ENCODE results near the gene RANBP17. TPM values are rescaled to one million over a fixed set of nuclear protein-coding genes. Genes with fewer than 3 reads are reported as not detected.
"Not testable (repeated sequence)": the region's sequence is repeated elsewhere in the genome, so short reads cannot be mapped to it uniquely, and the experiment has no call there.

Gene RANBP17
- total RNA-seq, 1 donor from 2014 or later: 29.3 TPM

- DNase-seq (ENCODE audit: low spot score): not testable (repeated sequence)
Observed at GRCh38 chr5:171297941-171298340, 436.1 kb downstream of the RANBP17 start.

- DNase-seq (ENCODE audit: low spot score): no peak
Observed at GRCh38 chr5:171299228-171299627, 437.4 kb downstream of the RANBP17 start.

GRCh38 chr5:171299851-171300250 is 438.0 kb downstream of the RANBP17 start:
- no peak for DNase-seq (ENCODE audit: low spot score)

GRCh38 chr5:171300358-171300757 is 438.5 kb downstream of the RANBP17 start:
- no peak for DNase-seq (ENCODE audit: low spot score)

- no peak for DNase-seq (ENCODE audit: low spot score)
Observed at GRCh38 chr5:171306166-171306565, 444.3 kb downstream of the RANBP17 start.

- no peak for DNase-seq (ENCODE audit: low spot score)
Observed at GRCh38 chr5:171306781-171307591, 445.2 kb downstream of the RANBP17 start.

- no peak for DNase-seq (ENCODE audit: low spot score)
Observed at GRCh38 chr5:171307789-171308452, 446.1 kb downstream of the RANBP17 start.

GRCh38 chr5:171308453-171309275 is 446.8 kb downstream of the RANBP17 start, which contains the start of gene TLX3:
Gene TLX3, plus strand, starts transcription at chr5:171309248. Its CDS starts 118 bp downstream, at chr5:171309366.
- no peak for DNase-seq (ENCODE audit: low spot score)

- DNase-seq (ENCODE audit: low spot score): no peak
Observed at GRCh38 chr5:171309276-171310211, 447.7 kb downstream of the RANBP17 start.

- DNase-seq (ENCODE audit: low spot score): no peak
Observed at GRCh38 chr5:171310212-171310818, 448.5 kb downstream of the RANBP17 start.

DNA sequence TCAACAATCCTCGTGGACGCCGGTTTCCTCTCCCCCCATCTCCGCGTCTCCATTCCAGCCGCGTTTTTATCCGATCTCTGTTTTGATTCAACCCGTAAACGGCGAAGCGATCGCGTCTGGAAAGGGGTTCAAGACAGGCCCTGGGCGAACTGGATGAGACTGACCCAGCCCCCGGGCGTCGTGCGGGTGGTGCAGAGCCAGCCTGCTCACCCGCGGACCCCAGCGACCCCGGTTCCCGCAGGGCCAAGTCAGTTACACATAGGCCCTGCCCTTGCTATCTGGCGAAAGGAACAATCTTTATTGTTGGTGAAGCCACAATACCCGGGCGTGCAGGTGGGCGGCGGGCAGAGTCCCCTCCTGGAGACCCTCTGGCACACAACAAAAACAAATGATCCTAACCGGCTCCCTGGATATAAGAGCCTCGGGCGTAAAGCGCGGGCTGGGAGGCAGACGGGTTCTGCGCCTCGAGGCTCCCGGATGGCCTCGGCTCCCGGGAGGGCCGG is 449.1 kb downstream of the RANBP17 start:
- no peak for DNase-seq (ENCODE audit: low spot score)

GRCh38 chr5:171311322-171312077 is 449.7 kb downstream of the RANBP17 start:
- DNase-seq (ENCODE audit: low spot score): no peak

DNA sequence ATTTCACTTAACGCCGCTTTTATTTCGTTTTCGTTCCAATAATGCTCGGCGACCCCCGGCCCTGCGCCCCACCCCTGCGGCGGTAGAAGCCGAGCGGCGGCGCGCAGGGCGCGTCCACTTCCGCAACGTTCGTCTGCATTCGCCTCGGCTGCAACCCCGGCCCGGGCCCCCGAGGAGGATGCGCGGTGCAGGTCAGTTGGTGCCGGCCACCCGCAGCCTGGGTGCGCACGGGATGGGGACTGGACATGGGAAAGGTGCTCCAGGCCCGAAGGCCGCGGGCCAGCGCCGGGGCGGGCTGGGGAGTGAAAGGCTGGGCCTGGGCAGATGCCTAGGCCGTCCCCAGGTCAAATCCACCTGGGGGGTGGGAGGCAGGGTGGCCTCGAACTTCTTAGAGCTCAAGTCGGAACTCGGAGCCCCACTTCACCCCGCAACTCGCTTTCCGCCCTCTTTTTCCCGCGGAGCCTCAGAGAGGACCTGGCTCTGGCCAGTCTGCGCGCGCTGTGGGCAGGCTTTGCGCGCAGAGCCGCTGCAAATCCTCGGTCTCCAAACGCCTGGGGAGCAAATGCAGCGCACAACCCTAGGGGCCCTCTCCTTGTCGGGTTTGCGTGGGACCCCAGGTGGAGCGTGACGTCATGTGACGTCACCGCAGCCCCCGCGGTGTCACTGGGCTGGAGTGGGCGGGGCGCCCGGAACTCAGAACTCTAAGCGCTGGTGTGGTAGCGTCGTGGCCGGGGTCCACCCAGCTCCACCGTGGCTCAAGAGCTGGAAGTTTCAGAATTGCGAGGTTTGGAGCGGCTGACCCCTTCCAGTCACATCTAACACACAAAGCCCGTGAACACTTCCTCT is 450.5 kb downstream of the RANBP17 start:
- DNase-seq (ENCODE audit: low spot score): no peak

DNA sequence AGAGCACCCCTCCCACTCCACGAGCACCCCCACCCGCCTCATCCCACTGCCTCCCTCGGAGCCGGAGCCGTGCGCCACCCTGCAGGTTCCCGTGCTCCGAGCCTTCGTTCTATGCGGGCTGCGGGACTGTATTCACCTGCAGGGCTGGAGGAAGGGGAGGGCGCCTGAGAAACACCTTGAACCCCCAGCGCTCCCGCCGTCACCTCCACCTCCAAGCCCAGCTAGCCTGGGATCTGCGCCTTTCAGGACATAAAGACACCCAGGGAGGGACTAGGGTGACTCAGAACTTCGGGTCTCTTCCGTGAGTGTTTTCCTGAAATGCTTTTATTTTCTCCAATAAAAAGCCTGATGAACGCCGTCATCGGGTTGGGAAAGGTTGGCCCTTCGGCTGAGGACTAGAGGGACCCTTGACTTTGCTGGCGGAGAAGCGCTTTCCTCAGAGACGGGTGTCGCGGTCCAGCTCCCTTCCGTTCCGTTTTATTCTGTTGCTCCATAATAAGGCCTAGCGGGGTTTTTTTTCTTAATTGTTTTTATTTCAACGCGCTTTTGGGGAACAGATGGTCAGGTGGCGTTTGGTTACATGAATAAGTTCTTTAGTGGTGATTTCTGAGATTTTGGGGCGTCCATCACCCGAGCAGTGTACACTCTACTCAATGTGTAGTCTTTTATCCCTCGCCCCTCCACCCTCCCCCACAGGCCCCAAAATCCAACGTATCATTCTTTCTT is 451.8 kb downstream of the RANBP17 start:
- no peak for DNase-seq (ENCODE audit: low spot score)

DNA sequence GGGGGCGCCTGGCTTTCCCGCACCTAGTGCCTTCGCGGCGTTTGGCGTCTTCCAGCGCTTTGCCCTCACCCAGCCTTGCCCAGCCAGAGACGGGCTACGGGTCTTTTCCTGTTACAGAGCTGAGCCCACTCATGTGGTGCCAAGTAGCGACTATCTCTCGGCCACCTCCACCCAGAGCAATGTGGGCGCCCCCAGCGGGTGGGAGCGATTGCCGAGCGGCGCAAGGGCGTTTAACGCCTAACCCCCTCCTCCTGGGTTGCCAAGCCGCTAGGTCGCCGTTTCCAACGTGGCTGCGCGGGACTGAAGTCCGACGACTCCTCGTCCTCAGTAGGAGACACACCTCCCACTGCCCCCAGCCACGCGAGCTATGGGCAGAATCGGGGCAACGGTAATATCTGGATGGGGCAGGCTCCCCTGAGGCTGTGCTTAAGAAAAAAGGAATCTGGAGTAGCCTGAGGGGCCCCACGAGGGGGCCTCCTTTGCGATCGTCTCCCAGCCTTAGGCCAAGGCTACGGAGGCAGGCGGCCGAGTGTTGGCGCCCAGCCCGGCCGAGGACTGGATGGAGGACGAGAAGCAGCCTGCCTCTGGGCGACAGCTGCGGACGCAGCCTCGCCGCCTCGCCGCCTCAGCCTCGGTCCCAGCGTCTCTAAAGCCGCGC is 453.0 kb downstream of the RANBP17 start:
- no peak for DNase-seq (ENCODE audit: low spot score)

DNA sequence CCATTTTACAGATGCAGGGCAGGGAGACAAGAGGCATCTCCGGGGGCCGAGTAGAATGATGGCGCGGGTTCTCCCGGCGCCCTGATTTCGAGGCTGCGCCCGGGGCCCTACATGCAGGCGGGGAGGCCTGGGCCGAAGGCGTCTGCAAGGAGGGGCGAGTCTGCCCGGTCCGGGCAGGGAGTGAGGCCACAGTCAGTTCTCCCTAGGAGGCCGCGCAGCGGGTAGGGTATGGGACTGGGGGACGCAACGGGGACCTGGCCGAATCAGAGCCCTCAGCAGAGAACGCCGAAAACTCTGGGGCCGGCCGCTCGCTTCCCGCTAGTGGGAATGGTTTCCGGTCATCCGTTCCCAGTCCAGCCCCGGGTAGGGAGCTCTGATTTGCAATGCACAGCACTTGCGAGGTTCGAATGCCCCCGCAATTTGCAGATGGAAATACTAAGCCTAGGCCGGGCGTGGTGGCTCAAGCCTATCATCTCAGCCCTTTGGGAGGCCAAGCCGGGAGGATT is 453.6 kb downstream of the RANBP17 start:
- DNase-seq (ENCODE audit: low spot score): no peak

DNA sequence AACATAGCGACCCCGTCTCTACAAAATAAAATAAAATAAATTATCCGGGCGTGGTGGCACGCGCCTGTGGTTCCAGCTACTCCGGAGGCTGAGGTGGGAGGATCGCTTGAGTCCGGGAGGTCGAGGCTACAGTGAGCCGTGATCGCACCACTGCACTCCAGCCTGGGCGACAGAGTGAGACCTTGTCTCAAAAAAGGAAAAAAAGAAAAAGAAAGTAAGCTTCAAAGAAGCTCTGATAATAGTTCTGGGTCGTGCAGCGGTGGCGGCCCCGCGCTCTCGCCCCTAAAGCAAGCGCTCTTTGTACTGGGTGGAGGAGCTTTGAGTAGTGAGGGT is 454.1 kb downstream of the RANBP17 start:
- no peak for DNase-seq (ENCODE audit: low spot score)
